HCT116 (cell line): Measurements from ENCODE around the gene CGNL1.

Experiments used
- EZH2 ChIP-seq: fragments of 200-600 bp; sonication (generic); IDR thresholded peaks from 2 replicates; pipeline ENCODE4 v1.6.1; 2017; ENCODE audit warnings: antibody characterized with exemption, mixed run types
- POLR2A ChIP-seq: IDR thresholded peaks from 2 replicates; pipeline ENCODE4 v1.7.0; 2011; ENCODE audit warnings: borderline replicate concordance; ENCODE audit not compliant: insufficient read depth, insufficient read length; ENCODE audit errors: extremely low read depth
- POLR2AphosphoS5 ChIP-seq: IDR thresholded peaks from 2 replicates; pipeline ENCODE4 v1.6.1; 2011; ENCODE audit warnings: mild to moderate bottlenecking, low read depth, low read length, moderate library complexity
- SIN3A ChIP-seq: IDR thresholded peaks from 2 replicates; pipeline ENCODE4 v1.6.1; 2012; ENCODE audit warnings: low read depth
- TF ChIP-seq, protein P1 (sequence below), 3 experiments: fragments of 200-600 bp in 1 of 3; sonication (generic) in 1 of 3; IDR thresholded peaks in 2 of 3; conservative IDR thresholded peaks in 1 of 3; 2 replicates each; pipeline ENCODE4 v1.5.1; 2012 to 2017; ENCODE audit warnings: low read depth in 2 of 3, low read length in 2 of 3, antibody characterized with exemption in 1 of 3, borderline replicate concordance in 1 of 3, control low read depth in 1 of 3, mild to moderate bottlenecking in 1 of 3, mixed read lengths in 1 of 3, mixed run types in 1 of 3, moderate library complexity in 1 of 3; ENCODE audit not compliant: insufficient read depth in 1 of 3

- TF ChIP-seq POLR2AphosphoS5 (no peak), EZH2 (no peak), SIN3A (no peak), POLR2A (no peak)
- TF ChIP-seq, protein P1, sequence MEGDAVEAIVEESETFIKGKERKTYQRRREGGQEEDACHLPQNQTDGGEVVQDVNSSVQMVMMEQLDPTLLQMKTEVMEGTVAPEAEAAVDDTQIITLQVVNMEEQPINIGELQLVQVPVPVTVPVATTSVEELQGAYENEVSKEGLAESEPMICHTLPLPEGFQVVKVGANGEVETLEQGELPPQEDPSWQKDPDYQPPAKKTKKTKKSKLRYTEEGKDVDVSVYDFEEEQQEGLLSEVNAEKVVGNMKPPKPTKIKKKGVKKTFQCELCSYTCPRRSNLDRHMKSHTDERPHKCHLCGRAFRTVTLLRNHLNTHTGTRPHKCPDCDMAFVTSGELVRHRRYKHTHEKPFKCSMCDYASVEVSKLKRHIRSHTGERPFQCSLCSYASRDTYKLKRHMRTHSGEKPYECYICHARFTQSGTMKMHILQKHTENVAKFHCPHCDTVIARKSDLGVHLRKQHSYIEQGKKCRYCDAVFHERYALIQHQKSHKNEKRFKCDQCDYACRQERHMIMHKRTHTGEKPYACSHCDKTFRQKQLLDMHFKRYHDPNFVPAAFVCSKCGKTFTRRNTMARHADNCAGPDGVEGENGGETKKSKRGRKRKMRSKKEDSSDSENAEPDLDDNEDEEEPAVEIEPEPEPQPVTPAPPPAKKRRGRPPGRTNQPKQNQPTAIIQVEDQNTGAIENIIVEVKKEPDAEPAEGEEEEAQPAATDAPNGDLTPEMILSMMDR (IDR thresholded peaks at IDR 0.05 in 2 of 3, conservative IDR thresholded peaks at IDR 0.05 in 1 of 3; ENCODE audit: borderline replicate concordance in 1 of 3, insufficient read depth in 1 of 3, low read depth in 2 of 3, low read length in 2 of 3): no peak
These were observed 156.6 kb downstream of the CGNL1 start for GRCh38 chr15:57532731-57533447.
